NCI-H226 (cell line): Measurements from ENCODE around the gene EPAS1.
A peak's percentile ranks its signal among the peaks of the same experiment; 100 is the strongest.

ENCODE experiments used
- DNase-seq: peaks from one replicate; pipeline ENCODE4 v3.0.0-alpha.2; 2015

Gene EPAS1

DNA sequence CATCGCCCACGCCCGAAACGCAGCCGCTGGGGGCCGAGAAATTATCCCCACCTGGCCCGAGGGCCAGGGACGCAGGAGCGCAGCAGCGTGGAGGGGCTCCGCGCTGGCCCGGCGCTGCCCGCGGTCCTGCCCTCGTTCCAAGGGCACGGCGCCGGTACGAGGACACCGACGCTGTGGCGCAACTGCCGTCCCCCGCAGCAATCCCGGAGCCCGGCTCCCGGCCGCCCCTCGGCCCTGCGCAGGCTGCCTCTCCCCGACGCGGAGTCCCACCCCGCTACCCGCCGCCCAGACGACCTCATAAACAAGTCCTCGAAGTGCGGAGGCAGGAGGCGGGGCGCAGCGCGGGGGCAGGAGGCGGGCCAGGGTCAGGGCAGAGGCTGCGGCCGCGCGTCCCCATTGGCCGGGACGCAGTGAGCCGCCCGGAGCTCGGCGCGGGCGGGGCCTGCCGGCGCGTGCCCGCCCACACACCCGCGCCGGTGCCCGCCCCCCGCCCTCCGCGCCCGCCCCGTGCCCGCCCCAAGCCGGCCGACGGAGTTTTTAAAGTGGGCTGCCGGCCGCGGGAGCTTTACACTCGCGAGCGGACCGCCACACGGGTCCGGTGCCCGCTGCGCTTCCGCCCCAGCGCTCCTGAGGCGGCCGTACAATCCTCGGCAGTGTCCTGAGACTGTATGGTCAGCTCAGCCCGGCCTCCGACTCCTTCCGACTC lies at the start of gene EPAS1:
TSS of gene EPAS1 (plus strand) at position 568 of the 706 bp plus-strand sequence. CDS start 505 bp downstream, outside the sequence.
- DNase-seq, result peak; percentile 69

DNA sequence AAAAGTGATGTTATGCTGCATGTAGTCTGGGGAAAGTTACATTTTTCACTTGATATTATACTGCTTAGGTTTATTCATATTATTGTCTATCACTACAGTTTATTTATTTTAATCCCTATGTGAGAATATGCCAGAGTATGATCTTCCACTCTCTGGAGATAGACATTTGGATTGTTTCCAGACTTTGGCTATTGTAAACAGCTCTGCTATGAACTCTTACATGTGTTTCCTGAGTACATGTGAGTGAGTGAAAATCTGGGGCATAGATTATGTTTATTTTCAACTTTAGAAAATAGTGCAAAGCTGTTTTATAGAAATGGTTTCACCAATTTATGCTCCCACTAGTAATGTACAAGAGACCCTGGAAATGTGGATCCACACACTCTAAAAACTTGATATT lies 49.0 kb upstream of the EPAS1 start:
- peak; percentile 27 for DNase-seq

DNA sequence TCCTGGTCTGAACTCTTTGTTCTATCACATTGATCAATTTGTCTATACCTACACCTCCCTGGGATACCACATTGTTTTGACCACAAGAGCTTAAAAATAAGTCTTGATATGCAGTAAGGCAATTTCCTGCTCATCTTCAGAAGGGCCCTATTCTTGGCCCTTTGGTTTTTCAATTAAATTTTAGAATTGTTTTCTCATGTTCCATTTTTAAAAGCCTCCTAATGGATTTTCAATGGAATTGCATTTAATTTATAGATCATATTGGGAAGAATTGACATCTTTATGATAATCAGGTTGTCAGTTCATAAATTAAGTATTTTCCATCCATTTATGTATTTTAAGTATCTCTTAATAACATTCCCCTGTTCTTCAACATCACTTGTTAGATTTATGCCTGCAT lies 47.6 kb upstream of the EPAS1 start:
- no peak for DNase-seq

DNA sequence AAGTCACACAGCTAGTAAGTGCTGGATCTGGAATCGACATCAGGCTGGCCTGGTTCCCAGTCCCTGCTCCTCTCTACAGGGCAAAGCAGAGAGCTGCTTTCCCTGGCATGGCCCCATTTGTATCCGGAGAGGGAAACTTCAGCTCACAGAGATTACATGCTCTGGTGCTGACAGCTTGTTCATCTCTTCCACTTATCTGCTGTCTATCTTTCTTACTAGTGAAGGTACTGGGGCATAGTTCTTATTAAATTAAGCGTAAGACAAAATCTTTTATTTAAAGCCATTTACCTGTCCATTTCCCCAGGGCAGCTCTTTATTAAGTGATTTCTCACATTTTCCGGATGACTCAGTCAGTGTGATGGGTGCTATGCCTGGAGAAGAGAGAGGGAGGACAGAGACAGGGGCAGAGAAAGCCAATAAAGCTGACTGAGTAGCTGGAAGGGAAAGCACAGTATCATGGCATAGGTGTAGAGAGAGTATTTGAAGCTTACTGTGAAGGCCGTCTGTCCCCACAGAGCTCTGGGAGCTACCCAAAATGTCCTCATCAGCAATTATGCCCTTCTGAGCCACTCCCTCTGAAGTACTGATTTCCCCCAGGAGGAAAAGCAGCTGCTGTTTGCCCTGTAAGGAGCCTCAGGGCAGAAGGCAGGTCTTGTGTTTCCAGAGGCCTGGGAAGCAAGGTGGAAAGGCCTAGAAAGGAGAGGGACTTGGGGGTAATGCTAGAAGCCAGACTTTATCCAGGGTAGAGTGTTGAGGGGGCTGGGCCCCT lies 44.1 kb upstream of the EPAS1 start:
- DNase-seq, result peak; percentile 52

DNA sequence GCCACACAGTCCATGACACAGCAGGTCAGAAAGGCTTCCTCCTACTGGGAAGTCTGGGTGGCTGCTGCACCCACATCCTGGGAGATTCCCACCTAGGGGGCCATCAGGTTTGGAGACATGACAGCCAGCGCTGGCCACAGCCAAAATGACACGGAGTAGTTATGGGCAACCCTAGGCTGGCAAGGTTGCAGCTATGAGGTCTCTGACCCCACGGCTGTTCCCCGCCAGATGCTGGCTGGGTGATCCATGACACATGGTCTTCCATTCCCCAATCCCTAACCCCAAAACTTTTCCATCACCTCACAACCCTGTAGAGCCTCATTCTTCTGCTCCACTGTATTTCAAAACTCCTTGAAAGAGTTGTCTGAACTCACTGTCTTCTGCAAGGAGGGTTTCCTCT lies 42.7 kb upstream of the EPAS1 start:
- no peak for DNase-seq

DNA sequence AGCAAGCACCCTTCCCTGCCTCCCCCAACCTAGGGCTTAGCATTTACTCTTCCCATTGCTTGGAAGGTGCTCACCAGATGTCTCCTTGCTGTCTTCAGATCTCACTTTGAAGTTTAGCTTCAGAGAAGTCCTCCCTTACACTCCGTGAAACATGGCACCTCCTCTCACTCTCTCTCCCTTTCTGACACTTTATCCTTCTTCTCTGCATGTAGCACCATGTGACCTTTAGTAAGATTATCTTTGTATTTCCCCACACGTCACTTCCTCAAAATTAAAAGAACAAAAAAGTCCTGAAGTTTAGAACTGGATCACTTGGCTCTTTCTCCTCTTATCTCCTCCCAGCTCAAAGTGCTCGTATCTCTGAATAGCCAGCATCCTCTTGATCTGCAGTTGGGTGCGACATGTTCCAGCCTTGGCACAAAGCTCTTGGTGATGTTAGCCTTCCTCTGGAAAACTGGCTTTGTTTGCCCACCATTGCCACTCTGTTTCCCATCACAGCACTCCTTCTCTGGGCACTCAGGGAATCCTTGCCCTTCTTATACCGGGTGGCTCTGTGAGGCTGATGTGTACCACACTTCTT lies 40.6 kb upstream of the EPAS1 start:
- DNase-seq, result no peak

DNA sequence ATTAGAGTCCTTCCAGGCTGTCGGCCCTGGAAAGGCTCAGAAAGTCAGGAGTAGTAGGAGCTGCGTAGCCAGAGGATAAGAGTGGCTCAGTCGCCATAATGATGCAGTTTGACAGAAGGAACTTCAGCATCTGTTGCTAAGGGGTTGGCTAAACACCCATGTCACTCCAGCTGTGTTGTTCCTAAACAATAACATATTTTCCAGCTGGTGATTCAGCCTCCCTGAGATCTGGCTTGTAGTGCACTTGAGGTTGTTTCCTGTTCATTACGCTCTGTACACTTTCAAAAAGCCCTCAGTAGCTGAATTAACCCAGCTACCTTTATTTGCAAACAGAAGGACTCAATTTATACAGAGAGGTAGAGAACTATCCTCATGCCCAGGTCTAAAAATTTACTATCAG lies 39.7 kb upstream of the EPAS1 start:
- no peak for DNase-seq

DNA sequence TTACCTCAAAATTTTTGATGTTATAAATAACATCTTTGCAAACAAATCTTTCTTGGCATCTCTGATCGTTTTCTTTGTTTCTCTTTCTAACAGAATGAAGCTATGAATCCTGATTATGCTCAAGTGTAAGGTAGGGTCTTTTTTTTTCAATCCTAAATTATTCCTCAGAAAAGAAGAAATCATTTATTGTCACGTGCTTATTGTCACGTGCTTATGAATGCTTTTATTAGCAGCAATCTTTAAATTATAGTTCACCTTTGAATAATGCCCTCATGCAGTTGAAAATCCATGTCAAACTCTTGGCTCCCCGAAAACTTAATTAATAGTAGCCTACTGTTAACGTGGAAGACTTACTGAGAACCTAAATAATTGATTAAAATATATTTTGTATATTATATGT lies 39.2 kb upstream of the EPAS1 start:
- no peak for DNase-seq

DNA sequence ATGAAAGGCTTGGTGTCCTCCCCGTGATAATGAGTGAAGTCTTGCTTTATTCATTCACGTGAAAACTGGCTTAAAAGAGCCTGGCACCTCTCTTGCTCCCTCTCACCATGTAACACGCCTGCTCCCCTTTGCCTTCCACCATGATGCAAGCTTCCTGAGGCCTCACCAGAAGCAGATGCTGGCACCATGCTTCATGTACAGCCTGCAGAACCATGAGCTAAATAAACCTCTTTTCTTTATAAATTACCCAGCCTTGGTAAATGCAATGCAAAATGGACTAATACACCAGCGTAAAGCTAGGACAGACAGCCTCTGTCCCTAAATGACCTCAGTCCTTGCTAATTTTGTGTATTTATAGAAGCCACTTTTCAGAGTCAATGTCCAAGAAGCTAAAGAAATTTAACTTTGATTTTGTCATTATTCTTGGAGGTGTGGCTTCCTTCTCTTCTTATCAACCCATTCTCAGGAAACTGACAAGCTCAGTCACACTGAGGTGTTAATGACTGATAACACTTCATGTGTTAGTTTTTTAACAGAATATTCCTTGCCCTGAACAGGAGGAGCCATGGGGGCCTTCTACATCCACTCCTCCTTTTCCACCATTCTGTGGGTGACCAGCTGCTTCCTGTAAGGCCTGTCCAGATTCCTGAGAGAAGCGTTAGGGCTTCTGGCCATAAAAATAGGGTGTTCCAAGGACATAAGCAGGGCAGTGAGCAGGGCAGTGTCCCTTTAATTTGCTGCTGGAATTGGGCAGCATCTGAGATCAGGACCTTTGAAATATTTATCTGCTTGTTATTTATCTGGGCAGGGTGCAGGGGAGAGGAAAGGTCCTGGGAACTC lies 38.0 kb upstream of the EPAS1 start:
- DNase-seq, result no peak

DNA sequence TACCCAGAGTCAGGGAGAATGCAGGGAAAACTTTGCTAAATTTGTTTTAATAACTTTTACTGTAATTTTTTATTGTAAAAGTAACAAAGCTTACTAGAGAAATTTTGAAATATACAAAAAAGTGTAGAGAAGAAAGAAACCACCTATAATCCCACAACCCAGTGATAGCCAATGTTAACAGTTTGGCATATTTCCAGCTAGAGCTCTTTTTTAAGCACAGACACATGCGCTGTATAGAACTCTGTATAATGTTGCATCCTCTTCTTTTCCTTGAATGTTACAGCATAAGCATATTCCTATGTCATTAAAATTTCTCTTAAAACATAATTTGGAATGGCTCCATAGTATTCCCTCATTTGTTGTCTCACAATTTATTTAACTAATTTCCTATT lies 37.4 kb upstream of the EPAS1 start:
- DNase-seq, result no peak

DNA sequence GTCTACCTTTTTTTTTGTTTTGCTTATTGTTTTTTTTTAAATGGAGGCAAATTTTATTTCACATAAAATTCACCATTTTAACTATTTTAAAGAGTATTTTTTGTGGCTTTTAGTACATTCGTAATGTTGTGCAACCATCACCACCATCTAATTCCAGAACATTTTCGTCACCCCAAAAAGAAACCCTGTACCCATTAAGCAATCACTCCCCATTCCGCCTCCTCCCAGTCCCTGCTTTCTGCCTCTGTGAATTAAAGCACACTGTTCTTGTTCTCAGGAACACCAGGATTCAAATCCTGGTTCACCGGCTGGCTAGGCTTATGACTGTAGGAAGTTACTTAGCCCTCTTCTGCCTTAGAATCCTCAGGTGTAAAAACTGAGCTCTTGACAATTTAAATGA lies 36.9 kb upstream of the EPAS1 start:
- no peak for DNase-seq

DNA sequence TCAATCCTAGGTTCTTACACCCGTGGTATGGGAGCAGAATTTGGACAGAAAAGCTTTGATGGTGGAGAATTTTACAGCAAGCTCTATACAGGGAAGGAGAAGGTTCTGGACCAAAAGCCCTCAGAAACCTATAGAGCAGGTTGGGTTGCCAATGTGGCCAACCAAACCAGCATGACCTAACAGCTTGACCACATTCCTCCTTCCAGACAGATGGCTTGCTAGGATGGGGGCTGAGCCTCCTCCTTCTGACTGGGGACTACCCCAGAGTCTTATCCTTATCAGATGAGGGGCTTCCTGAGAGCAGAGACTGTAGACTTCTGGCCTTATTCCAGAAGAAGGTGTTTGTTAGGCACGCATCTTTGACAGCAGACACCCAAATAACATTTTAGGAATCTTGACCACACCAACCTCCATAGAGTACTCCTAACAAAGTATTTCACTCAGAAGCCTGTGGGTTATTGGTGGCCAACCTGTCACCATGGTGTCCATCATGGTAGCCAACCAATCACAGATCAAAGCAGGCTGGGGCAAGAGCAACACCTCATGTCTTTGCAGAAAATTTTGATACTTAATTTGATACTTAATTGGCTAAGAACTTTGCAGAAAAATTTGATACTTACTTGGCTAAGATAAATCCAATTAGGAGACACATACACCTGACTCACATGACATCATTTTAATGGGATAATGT lies 34.8 kb upstream of the EPAS1 start:
- no peak for DNase-seq

DNA sequence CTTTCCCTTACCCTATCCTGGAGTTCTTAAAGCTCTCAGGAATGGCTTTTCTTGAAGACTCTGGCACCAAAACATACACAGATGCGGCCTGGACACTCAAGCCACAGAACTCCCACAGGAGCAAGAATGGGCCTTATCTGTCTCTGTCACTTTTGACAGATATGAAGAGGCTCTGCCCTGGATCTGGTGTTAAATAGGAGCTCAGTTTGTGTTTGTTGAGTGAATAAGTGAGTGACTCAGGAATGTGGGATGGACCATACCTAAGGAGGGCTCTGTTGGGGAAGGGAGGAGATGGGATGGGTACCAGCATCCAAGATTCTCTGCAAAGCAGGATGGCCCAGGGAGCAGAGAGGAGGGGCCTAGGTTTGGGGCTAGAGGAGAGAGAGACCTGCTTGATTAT lies 33.9 kb upstream of the EPAS1 start:
- DNase-seq, result no peak

DNA sequence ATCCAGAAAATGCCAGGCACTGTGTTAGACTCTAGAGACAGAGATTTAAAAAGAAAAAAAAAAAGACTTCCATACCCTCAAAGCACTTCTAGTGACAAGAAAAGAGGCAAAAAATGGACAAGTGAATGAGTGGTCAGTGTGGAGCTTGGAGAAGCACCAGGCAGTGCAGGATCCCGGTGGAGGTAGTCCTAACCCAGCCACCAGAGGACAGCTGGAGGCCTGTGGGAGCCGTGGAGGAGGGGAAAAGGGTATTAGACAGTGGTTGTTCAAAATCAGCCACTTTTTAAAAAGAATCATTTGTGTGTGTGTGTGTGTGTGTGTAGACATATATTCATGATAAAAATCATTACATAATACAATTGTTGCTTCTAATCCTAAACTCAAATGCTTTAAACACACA lies 32.8 kb upstream of the EPAS1 start:
- no peak for DNase-seq

DNA sequence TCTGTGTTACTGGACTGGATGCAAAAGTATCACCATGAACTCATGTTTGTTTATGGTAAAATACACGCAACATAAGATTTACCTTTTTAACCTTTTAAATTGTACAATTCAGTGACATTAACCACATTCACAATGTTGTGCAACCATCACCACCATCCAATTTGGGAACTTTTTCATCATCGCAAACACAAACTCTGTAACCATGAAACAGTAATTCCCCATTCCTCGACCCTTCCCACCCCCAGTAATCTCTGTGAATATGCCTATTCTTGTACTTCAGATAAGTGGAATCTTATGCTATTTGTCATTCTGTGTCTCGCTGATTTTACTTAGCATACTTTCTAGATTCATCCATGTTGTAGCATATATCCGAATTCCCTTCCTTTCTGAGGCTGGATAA lies 31.1 kb upstream of the EPAS1 start:
- DNase-seq, result no peak

DNA sequence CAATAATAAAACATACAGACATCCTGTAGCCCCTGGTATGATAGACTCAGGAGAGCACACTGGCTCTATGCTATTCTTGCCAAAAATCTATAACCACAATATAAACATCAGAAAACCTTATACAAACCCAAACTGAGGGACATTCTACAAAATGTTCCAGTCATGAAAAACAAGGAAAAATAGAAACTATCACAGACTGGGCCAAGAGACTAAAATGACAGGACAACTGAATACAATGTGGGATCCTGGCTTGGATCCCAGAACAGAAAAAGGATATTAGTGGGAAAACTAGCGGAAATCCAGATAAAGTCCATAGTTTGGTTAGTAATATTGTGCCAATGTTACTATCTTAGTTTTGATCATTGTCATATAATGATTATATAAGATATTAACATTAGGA lies 29.6 kb upstream of the EPAS1 start:
- no peak for DNase-seq

DNA sequence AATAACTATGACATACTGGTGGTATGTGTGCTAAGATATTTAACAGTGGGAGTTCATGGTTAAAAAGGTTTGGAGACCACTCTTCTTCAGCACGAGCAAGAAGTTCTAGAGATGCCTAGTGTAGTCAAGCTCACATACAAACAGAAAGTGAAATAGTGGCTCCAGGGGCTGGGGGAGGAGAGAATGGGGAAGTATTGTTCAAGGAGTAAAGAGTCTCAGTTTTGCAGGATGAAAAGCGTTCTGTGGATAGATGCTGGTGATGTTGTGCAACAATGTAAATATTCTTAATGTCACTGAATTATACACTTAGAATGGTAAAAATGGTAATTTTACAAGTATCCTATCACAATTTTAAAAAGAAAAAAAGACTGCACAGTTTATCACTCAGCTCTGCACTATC lies 29.0 kb upstream of the EPAS1 start:
- no peak for DNase-seq

DNA sequence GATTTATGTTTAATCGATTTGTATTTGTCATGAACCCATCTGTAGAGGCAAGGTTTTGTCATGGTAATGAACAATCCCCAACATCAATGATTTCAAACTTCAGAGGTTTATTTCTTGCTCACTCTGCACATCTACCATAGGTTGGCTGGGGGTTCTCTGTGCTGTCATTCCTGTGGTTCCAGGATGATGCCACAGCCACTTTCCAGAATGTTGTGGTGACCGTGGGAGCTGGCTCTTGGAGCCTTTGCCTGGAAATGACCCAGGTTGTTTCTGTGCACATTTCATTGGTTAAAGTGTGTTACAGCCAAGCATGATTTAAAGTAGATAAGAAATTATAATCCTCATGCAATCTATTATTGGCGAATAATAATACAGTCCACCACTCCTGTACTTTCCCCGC lies 28.2 kb upstream of the EPAS1 start:
- no peak for DNase-seq

DNA sequence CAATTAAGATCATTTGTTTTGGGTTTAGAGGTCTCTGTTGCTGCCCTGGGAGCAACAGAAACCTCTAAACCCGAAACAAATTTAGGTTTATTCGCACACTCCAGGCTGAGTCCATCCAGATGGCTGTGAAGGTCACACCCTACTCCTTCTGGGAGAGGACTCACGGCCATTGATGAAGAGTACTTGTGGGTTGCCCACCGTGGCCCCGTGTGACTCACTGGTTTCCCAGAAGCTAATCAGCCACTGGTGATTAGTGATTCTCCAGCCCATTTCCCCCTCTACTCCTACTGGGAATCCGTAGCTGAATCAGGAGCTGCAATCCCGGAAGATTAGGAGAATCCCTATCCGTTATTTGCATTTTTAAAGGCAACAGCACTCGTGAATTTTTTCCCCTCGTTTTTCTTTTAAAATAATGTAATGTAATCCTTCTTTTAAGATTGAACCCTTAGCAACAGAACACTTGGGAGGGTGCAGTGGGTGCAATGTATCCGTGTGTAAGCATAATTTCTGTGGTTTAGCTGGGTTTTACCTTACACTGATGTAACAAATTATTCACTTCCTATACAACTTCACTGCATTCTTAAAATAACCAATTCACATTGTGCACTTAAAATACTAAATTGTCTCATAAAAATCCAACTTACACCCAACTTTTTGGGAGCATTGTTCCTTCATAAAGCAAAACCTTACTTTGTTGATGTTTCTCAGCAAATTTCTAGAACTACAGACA lies 27.5 kb upstream of the EPAS1 start:
- DNase-seq, result no peak

DNA sequence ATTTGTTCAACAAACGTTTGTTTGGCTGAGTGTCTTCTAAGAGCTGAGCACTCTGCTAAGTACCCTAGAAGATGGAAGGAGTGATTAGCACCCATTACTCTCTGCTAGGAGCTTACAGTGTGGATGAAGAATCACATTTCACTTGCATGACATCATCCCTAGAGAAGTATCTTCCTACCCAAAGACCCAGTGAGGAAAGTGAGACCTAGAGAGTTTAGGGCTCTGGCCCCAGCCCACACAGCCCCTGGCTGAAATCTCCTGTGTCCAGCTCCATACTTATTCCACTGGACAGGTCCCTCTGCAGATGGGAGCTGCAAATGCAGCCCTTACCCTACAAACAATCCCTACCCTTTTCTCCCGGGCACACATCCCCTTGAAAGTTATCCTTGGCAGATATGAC lies 26.8 kb upstream of the EPAS1 start:
- peak; percentile 47 for DNase-seq

DNA sequence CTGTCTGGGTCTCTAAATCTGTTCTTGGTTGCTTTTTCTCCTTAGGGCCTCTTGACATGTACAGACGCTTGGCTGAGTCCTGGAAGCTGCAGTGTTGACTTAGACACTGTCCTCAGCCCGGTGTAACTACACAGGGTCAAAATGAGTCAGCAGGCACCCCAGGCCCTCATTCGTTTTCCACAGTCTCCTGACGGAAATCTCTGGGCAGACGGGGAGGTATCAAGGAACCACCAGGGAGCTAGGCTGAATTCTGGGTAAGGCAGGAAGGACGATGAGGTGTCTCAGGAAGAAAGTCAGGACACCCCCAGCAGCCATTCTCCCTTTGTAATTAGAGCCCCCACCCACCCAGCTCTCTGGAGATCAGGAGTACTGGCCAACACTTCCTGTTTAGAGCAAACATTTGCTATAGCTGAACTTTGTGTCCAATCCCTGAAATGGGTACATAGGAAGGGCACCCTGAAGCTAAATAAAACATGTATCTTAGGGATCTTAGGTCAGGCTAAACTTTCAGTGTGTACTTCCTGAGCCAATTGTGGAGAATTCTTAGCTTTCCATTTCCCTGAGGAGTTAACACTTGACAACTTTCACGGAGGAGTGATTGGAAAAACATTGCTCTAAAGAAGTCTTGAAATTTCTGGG lies 23.9 kb upstream of the EPAS1 start:
- no peak for DNase-seq

DNA sequence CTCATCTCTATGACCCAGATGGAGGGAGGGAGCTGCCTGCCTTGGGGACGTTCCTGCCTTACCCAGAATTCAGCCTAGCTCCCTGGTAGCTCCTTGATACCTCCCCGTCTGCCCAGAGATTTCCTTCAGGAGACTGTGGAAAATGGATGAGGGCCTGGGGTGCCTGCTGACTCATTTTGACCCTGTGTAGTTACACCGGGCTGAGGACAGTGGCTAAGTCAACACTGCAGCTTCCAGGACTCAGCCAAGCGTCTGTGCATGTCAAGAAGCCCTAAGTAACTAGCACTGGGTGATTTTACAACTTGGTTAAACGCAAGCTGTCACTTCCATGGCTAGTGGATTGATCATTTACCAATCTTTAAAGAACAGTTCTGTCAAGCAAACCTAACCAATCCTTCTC lies 23.3 kb upstream of the EPAS1 start:
- DNase-seq, result no peak
